GM19372 (cell line): ENCODE measurements around the gene PGM2L1.

Source experiments
- ATAC-seq: cut with Tn5 transposase; IDR thresholded peaks from one replicate; pipeline ENCODE4 v1.9.1; 2021; ENCODE audit warnings: mild to moderate bottlenecking, low read depth, moderate library complexity; ENCODE audit not compliant: unreplicated experiment

Gene PGM2L1

DNA sequence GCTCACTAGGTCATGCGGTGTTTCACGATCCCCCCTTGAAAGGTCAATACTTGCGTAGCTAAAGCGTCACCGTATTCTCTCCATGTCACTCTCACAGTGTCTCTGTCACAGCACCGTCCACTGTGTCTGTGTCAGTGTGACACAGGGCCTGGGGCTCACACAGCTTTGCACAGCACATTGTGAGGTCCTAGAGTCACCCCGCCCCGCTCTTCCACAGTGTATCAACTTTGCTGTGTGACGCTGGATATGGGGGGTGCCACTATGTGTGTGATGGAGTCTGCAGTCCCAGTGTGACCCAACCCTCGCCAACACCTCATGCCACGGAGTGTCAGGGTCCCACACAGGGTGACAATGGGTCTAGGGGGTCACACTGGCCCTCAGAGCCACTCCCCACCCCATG lies 87.4 kb downstream of the PGM2L1 start:
- no peak for ATAC-seq

DNA sequence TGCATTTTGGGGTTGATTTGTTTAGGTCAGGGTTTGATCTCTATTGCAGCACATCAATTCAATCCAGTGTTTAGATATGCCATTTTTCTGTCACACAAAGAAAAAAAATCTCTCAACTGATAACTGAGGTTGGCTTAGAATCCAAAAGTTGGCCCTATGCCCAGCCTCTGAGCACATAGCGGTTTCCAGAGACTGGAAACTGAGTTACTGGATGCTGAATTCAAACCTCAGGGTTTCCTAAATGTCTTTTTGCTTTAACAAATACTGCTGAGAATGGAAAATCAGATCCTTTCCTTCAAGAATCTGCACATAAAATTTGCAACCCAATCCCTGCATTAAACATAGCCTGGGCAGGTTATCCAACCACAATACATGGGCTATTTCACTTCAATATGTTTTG lies 90.8 kb downstream of the PGM2L1 start:
- no peak for ATAC-seq

DNA sequence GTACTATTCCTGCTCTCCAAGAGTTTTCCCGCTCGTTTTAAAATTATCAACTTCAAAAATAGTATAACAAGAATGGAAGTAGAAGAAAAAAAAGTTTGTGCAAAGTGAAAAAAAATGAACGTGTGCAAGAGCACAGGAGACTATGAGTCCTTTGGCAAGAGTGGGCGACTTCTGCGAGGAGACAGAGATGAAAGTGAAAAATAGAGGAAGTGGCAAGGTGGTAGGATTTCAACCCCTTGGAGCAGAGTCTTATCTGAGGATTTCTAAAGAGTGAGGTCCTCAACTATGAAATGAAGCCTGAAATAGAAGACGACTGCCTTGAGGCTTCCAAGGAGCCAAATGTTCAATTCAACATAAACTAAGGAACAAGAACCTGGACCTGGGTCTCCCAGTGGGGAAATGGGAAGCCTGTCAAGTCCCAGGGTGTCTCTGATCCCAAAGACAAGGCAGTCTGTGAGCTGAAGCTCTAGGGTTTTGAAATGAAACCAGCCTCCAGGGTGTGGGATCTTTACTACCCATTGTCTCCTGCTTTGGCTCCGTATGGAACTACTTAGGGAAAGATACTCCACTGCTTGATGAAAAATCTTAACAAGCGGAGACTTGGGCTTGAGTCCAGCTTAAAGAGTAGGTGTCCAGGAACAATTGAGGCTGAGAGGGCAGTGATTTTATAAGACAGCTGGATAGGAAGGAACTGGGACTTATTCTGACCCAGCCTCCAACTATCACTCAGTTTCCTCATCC lies 91.6 kb downstream of the PGM2L1 start:
- ATAC-seq, result no peak

DNA sequence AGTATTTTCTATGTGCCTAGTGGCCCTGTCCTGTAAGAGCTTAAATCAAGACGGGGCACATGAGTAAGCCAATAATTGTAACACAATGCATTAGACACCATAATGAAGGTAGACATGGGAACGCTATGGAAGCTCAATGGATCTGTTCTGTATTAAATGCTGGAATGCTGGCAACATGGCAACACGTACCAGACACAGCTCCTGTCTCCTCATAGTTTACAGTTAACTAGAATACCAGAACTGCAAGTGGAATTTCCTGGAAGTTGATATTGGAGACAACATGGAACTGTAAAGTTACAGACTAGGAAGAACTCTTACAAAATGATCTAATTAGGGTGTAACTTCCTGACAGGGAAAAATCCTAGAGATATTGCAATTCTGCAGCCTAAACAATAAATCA lies 99.2 kb downstream of the PGM2L1 start:
- ATAC-seq, result no peak

DNA sequence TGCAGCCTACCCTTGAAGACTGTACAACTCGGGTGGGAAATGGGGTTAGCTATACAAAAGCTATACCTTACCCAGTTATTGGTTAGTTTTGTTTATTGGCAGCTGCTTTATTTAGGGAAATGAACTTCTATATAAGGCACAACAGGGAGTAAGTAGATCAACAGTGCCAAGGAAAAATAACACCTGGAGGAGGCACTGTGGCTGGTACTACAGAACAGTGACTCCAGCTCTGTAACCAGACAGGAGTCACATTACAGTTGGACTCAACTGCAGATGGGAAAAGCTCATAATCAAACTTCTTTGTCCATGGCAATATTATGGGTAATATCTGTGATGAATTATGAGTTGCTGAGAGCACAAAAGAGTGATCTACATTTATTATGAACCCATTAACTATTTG lies 100.7 kb downstream of the PGM2L1 start:
- no peak for ATAC-seq

GRCh38 chr11:74288911-74289310 lies 109.3 kb downstream of the PGM2L1 start:
- no peak for ATAC-seq

DNA sequence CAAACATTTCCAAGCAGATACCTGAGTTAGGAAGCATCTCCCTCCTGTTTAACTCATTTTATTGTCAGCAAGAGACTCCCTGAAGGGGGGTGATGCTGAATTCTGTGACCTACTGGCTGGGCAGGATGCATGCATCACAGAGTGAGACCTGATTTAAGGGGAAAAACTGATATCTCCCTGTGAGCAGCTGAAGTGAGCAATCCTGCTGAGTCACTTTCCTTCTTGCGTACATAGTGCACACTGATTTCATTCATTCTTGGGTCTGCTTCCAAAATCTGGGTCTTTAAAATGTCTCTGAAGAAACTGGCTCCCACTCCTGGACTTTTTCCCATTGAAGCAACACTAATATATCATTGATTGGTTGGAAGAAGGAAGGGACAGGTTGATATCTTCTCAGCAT lies 110.1 kb downstream of the PGM2L1 start:
- ATAC-seq, result no peak

- ATAC-seq, result no peak
Measured at GRCh38 chr11:74284466-74284865, 113.8 kb downstream of the PGM2L1 start.

GRCh38 chr11:74283580-74284180 lies 114.6 kb downstream of the PGM2L1 start:
- no peak for ATAC-seq

DNA sequence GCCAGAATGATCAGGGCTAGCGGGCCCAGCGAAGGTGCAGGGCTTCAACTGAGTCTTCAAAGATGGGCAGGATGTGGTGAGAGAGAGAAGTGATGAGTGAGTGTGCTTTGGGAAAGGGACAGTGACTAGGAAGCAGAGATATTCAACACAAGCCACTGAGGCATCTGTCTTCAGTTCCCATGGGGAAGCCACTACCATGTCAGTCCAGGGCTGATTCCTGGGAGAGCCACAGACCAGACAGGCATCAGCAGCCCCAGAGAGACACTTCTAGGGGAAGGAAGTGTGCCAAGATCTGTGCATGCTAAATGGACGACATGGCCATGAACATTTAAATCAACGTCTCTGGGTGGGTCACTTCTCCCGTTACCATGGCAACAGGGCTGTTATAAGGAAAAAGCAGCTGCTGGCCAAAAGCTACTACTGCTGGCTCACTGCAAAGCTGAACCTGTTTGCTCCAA lies 115.3 kb downstream of the PGM2L1 start:
- ATAC-seq, result no peak

GRCh38 chr11:74282421-74282820 lies 115.8 kb downstream of the PGM2L1 start:
- no peak for ATAC-seq

DNA sequence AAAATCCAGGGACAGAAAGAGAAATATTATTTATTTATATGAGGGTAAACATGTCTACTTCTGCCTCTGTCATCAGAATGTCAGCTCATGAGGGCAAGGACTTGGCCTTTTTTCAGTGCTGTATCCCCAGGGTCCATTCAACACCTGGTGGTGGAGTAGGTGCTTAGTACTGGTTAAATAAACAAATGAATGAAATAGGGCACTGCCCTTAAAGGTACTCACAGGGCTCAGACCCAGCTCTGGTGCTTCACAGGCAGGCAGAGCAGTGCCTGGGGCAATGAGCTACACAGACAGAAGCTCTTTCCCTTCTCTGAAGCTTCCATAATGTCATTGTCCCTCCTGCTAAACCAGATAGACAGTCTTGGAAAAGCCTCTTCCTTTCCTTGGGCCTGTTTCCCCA lies 117.7 kb downstream of the PGM2L1 start:
- ATAC-seq, result no peak
